GM12801 (cell line): ENCODE results near the gene CCDC88C.

Source experiments
- TF ChIP-seq, protein P1 (sequence below): IDR thresholded peaks from one replicate; pipeline ENCODE4 v1.5.1; 2011; ENCODE audit warnings: control low read depth; ENCODE audit not compliant: insufficient read length; ENCODE audit errors: extremely low read depth

CCDC88C gene

DNA sequence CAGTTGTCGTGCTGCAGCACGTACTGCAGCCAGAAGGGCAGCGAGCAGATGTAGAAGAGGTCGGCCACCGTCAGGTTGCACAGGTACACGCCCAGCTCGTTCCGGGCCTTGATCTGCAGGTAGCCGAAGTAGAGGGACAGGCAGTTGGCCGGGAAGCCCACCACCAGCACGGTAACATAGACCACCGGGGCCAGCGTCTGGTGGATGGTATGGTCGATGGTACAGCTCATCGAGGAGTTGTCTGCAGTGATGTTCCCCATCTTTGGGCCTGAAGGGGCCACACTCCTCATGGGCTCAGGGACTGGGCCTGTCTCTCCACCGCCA, 182.9 kb downstream of the CCDC88C start:
- TF ChIP-seq, protein P1, sequence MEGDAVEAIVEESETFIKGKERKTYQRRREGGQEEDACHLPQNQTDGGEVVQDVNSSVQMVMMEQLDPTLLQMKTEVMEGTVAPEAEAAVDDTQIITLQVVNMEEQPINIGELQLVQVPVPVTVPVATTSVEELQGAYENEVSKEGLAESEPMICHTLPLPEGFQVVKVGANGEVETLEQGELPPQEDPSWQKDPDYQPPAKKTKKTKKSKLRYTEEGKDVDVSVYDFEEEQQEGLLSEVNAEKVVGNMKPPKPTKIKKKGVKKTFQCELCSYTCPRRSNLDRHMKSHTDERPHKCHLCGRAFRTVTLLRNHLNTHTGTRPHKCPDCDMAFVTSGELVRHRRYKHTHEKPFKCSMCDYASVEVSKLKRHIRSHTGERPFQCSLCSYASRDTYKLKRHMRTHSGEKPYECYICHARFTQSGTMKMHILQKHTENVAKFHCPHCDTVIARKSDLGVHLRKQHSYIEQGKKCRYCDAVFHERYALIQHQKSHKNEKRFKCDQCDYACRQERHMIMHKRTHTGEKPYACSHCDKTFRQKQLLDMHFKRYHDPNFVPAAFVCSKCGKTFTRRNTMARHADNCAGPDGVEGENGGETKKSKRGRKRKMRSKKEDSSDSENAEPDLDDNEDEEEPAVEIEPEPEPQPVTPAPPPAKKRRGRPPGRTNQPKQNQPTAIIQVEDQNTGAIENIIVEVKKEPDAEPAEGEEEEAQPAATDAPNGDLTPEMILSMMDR: no peak

DNA sequence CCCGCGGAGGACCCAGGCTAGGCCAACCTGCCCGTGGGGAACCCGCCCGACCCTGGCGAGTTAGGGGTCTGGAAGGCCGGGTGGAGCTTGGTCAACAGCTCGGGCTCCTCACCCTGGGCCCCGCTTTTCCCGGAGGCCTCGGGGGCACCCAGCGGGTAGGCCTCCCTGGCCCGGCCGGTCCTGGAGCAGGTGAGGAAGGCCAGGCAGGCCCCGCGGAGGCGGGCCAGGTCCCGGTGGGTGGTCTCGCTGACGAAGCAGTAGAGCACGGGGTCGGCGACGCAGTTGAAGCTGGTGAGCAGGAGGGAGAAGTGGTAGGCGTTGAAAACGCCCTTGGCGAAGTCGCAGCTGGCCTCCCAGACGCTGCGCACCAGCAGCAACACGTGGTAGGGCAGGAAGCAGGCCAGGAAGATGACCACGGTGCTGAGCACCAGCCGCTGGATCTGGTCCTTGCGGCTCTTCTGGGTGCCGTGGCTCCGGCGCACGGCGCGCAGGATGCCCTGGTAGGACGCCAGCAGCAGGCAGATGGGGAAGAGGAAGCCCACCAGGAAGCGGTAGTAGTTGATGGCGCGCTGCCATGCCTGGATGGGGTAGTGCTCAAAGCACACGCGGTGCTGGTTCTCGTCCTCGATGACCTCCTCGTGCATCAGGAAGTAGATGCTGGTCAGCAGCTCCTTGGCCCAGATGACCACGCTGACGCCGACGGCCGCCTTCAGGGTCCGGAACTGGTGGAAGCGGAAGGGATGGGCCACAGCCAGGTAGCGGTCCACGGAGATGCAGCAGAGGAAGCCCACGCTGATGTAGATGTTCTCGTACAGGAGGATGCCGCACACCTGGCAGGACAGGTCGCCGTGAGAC, 183.5 kb downstream of the CCDC88C start:
- TF ChIP-seq, protein P1: no peak

DNA sequence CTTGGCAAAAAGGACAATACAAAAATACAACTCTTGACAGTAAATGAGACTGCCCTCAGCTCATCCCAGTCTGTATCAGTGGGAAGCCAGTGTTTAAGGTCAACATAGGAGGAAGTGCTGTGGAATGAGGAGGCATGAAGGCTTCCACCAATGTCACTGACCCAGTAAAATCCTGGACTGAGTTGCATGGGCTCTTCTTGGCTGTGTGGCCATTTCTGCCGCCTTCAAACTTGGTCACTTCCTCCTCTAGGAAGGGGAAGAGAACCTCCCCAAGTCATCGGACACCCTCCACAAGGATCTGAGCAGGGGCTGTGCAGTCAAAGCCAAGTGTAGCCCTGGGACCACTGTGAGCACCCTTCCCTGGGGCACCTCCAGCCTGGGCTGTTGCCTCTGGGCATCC, 185.0 kb downstream of the CCDC88C start:
- TF ChIP-seq, protein P1: no peak

DNA sequence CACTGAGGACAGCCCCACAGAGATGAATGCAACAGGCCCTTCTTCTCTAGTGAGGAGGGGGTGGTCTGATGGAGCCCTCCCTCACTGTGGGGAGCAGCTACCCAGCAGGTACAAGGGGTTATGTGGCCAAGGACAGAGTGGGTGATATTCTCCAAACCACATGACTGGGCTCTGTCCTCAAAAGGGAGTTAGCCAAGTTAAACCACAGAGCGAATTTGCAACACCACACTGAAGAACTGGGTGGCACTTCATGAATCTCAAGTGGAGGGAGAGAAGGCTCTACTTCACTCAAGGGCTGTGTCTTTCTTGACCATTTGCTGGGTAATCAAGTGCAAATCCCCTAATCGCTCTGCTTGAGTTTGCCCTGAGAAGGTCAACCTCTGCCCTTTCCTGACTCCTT, 185.6 kb downstream of the CCDC88C start:
- TF ChIP-seq, protein P1: no peak

DNA sequence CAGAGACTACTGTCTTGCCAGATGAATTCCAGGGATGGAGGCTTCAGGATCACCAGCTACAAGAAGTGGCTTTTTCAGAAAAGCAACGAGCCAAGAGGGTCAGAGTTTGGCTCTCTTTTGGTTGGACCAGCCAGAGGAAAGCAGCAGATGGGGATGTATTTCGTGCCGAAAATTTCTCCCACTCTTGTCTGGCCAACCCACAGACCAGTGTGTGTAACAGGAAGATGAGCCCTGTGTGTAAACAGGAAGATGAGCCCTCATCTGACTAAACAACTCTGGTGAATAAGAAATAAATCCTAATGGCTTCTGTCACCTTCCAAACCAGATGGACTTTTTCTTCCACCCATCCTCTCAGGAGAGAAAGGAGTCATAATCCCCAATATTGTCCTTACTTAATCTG, 186.2 kb downstream of the CCDC88C start:
- TF ChIP-seq, protein P1: no peak

DNA sequence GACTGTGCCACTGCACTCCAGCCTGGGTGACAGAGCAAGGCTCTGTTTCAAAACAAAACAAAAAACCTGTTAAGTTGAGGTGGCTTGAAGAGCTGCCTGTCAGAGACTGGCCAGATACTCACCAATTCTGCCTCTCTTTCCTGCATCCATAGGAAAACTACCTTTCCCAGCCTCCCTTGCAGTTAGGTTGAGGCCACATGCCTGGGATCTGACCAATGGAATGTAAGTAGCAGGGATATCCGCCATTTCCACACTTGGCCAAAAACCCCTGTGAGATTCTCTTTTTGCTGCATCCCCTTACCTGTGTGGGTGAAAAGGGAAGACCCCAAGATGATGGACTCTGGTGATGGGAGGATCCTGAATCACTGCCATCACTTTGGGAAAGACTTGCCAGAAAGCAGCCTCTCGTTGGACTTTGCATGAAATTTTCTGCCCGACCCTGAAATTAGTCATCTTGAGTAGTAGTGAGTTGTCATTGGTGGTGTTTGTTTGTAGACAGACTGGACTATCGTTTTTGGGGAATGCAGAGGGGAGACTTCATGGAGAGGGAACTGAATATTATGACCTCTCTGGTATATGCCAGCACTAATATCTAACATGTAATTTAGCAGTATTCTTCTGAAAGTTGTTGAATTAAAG, 187.1 kb downstream of the CCDC88C start:
- TF ChIP-seq, protein P1: no peak

DNA sequence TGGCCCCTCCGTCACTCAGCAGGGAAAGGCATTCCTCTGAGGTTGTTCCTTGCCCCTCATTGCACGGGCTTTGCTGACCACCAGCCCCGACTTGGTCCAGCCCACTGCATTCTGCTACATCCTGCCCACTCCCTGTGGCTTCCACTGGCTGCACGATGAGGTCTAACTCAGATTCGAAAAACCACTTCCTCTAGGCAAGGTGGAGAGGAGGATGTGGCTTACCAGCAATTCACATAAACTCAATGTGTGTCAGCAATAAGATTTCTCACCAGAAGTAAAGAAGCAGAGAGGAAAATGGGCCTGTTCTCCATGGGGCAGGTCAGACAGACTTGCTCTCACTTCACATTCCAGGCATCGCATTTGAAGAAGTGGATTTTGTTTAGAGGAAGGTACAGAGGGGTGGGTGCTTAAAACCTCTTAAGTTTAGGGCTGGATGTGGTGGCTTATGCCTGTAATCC, 187.8 kb downstream of the CCDC88C start:
- TF ChIP-seq, protein P1: no peak
